CD4-positive, alpha-beta T cell treated with Interleukin-4 for 1 hour (primary cell): ENCODE results near the gene ORAI1.
"Not testable (repeated sequence)": the region's sequence is repeated elsewhere in the genome, so short reads cannot be mapped to it uniquely, and the experiment has no call there.

Experiments used
- DNase-seq, 2 donors: peaks; one replicate each; pipeline ENCODE4 v3.0.0-alpha.2; 2020 to 2022

ORAI1 gene

DNA sequence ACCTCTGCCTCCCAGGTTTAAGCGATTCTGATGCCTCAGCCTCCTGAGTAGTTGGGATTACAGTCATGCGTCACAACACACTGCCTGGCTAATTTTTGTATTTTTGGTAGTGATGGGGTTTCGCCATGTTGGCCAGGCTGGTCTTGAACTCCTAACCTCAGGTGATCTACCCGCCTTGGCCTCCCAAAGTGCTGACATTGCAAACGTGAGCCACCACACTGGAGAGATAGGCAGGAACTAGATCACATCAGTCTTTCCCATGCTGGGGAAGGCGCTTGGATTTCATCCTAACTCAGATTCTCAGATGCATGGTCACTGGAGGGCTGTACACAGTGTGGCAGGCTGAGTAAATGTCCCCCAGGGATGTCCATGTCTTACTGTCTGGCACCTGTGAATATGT is 18.0 kb upstream of the ORAI1 start:
- DNase-seq = no peak

DNA sequence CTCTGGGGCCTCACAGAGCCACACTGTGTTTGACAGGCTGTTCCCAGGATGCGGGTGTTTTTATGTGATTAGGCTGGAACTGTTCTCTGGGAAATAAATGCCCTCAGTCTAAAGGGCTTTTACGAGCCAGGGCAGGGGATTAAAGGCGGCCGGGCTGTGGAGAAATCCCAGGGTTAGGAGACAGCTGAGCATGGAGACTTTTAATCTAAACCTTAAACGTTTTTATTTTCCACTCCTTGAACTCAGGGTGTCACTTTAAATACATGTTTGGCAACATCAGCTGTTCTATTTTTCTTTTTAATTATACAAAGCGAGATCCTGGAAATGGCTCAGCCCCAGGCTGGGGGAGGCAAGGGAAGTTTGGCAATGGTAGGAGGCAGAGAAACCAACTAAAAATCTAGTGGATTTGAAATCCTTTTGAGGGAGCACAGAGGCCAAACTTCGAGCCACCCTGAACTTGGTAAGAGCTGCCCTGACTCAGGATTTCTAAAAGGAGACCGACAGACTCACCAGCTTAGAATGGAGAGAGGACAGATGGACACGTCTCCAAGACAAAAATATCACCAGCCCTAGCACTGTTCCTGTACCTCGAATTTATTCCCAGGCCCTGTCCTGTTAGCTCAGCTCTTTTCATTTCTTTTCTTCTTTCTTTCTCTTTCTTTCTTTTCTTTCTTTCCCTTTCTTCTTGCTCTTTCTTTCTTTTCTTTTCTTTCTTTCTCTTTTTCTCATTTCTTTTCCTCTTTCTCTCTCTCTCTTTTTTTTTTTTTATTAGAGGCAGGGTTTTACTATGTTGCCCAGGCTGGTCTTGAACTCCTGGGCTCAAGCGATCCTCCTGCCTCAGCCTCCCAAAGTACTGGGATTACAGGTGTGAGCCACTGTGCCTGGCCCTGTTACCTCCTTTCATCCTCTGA is 15.8 kb upstream of the ORAI1 start:
- DNase-seq = no peak

DNA sequence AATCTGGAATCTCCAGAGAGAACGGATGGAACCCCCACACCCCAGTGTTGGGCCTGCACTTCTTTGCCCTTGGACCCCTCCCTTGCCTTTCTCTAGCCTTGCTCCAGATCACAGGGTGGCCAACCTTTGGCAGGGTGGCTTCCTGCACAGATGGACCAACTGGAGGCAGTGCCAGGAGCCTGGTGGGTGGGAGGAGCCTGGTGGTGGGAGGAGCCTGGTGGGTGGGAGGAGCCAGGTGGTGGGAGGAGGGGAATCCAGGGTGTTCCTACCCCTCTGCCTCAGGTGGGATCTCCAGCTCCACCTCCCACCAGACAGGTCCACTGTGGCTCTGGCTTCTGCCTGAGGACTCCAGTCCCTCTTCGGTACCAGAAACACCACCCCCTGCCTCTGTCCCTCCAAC is 15.0 kb upstream of the ORAI1 start:
- DNase-seq = peak in 1 of 2 donors; percentile 26

- DNase-seq = no peak
Observed at GRCh38 chr12:121613462-121613861, 12.9 kb upstream of the ORAI1 start.

DNA sequence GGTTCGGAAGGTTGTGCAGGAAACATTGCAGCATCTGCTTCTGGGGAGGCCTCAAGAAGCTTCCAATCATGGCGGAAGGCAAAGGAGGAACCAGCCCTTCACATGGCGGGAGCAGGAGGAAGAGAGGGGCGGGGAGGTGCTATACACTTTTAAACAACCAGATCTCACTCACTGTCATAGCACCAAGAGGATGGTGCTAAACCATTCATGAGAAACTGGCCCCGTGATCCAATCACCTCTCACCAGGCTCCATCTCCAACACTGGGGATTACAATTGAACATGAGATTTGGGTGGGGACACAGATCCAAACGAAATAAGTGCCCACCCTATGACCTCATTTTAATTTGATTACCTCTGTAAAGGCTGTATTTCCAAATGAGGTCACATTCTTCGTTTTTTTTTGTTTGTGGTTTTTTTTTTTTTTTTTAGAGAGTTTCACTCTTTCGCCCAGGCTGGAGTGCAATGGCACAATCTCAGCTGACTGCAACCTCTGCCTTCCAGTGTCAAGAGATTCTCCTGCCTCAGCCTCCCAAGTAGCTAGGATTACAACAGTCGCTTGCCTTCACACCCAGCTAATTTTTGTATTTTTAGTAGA is 11.4 kb upstream of the ORAI1 start:
- DNase-seq = peak; percentile 33 to 42

GRCh38 chr12:121618659-121619233 is 7.6 kb upstream of the ORAI1 start:
- no peak for DNase-seq

GRCh38 chr12:121620333-121620891 is 5.9 kb upstream of the ORAI1 start:
- no peak for DNase-seq

- DNase-seq = peak; percentile 89 to 93
Observed at GRCh38 chr12:121626853-121627640, 717 bp downstream of the ORAI1 start.

DNA sequence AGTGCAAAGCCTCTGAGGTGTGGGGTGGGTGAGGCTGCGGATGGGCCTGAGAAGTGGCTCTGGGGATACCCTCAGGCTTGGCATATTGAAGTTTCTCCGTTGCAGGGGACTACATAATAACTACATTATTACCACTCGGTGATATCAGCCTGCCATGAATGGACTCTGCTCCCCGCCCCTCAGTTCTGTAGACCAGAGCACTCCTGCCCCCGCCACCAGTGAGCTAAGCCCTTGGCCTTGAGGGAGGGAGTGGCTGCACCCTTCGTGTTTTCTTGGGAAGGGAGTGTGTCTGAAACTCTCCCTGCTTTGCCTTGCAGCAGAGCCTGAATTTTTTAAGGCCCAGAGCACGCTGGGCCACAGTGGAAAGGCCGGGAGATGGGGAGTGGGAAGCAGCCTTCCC is 1.7 kb downstream of the ORAI1 start:
- DNase-seq = peak in 1 of 2 donors; percentile 28

- DNase-seq = peak in 1 of 2 donors; percentile 17
Observed at GRCh38 chr12:121628536-121628935, 2.2 kb downstream of the ORAI1 start.

GRCh38 chr12:121630791-121631355 is 4.5 kb downstream of the ORAI1 start:
- DNase-seq = no peak

- DNase-seq = no peak
Observed at GRCh38 chr12:121632069-121632970, 6.0 kb downstream of the ORAI1 start.

DNA sequence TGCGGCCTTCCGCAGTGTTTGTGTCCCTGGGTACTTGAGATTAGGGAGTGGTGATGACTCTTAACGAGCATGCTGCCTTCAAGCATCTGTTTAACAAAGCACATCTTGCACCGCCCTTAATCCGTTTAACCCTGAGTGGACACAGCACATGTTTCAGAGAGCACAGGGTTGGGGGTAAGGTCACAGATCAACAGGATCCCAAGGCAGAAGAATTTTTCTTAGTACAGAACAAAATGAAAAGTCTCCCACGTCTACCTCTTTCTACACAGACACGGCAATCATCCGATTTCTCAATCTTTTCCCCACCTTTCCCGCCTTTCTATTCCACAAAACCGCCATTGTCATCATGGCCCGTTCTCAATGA is 7.5 kb downstream of the ORAI1 start:
- DNase-seq = not testable (repeated sequence)

DNA sequence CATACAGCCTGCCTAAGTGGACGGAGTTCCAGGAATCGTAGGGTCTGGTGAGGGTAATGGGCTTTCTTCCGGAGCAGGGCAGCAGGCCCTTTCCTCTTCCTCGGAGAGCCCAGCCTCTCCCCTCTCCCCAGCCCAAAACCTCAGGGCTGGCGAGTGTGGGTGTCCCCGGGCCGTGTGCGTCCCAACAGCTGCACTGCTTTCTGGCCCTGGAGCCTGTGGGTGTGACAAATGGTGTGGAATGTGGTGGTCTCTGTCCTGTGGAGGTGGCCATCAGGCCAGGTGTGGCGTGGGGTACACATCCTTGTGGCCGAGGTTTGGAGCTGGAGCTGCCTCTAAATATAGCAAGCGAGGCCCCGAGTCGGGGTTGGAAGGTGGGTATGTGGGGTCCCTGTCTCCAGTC is 8.5 kb downstream of the ORAI1 start:
- DNase-seq = no peak

GRCh38 chr12:121637231-121637914 is 11.0 kb downstream of the ORAI1 start:
- DNase-seq = peak; percentile 61 to 68

- DNase-seq = no peak
Observed at GRCh38 chr12:121638298-121639202, 12.2 kb downstream of the ORAI1 start.

DNA sequence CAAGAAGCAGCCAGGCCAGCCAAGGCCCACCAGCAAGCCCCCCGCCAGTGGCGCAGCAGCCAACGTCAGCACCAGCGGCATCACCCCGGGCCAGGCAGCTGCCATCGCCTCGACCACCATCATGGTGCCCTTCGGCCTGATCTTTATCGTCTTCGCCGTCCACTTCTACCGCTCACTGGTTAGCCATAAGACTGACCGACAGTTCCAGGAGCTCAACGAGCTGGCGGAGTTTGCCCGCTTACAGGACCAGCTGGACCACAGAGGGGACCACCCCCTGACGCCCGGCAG is 15.0 kb downstream of the ORAI1 start:
- DNase-seq = no peak

DNA sequence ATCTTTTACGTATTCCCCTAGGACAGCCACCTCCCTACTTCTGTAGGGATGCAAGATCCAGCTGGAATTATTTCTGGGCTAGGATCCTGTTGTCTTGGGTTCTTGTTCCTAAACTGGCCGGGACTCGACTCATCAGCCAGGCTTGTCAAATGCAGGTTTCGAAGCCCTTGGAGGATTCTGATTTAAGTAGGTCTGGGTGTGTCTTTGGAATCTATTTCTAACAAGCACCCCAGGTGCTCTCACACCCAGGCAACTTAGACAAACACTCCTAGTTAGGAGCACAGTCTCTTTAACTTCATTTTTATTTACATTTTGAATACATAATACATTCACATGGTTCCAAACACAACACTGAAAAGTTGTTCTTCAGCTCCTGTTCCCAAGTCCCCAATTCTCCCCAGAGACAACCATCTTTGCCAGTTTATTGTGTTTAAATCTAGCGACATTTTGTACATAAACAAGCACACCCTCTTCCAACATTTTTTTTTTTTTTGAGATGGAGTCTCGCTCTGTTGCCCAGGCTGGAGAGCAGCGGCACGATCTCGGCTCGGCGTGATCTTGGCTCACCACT is 22.2 kb downstream of the ORAI1 start:
- no peak for DNase-seq

DNA sequence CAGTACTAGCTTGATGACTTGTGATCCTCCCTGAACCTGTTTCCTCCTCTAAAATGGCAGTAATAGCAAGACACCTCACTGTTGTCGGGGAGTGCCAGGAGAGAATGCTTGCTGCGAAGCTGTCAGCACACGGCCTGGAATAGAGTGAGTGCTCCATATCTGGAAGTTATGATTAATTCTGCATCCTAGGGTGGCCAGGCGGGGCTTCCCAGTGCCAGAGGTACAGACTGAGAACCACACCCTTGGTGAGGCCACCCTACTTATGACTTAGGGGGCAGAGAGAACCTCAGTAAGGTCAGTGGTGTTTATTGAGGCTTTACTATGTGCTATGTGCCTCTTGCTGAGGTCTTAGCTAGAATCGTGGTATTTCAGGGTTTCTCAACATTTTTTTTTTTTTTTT is 23.0 kb downstream of the ORAI1 start:
- DNase-seq = no peak
